CD4-positive, alpha-beta T cell treated with Interferon gamma for 1 hour (primary cell): ENCODE data around the gene C17orf58.
A peak's percentile ranks its signal among the peaks of the same experiment; 100 is the strongest.
"Not testable (repeated sequence)": the region's sequence is repeated elsewhere in the genome, so short reads cannot be mapped to it uniquely, and the experiment has no call there.

Experiments
- DNase-seq: peaks from one replicate; pipeline ENCODE4 v3.0.0-alpha.2; 2020

The C17orf58 gene

GRCh38 chr17:67996301-67997171 is at the start of gene C17orf58:
TSS of gene C17orf58 (minus strand) at chr17:67996469. CDS start at chr17:67996198, 271 bp downstream.
- not testable (repeated sequence) for DNase-seq

GRCh38 chr17:68036304-68037147 is 40.3 kb upstream of the C17orf58 start:
- no peak for DNase-seq

GRCh38 chr17:68035523-68036303 is 39.4 kb upstream of the C17orf58 start, which contains the start of gene KPNA2:
TSS of gene KPNA2 (plus strand) at chr17:68035735. CDS start at chr17:68037133, 1,398 bp downstream.
- peak; percentile 94 for DNase-seq

- DNase-seq, result no peak
Observed at GRCh38 chr17:68035131-68035522, 38.9 kb upstream of the C17orf58 start.

- no peak for DNase-seq
Observed at GRCh38 chr17:68034452-68034776, 38.1 kb upstream of the C17orf58 start.

- no peak for DNase-seq
Observed at GRCh38 chr17:68033636-68034451, 37.6 kb upstream of the C17orf58 start.

GRCh38 chr17:68029512-68030215 is 33.4 kb upstream of the C17orf58 start:
- no peak for DNase-seq

GRCh38 chr17:68022547-68022946 is 26.3 kb upstream of the C17orf58 start:
- DNase-seq, result not testable (repeated sequence)

GRCh38 chr17:68021963-68022362 is 25.7 kb upstream of the C17orf58 start:
- DNase-seq, result no peak

- not testable (repeated sequence) for DNase-seq
Observed at GRCh38 chr17:68020791-68021190, 24.5 kb upstream of the C17orf58 start.

- no peak for DNase-seq
Observed at GRCh38 chr17:68020409-68020756, 24.1 kb upstream of the C17orf58 start.

GRCh38 chr17:68019675-68020408 is 23.6 kb upstream of the C17orf58 start:
- DNase-seq, result peak; percentile 96

GRCh38 chr17:68019336-68019674 is 23.0 kb upstream of the C17orf58 start:
- no peak for DNase-seq

GRCh38 chr17:68018493-68018892 is 22.2 kb upstream of the C17orf58 start:
- DNase-seq, result not testable (repeated sequence)

GRCh38 chr17:68016838-68017237 is 20.6 kb upstream of the C17orf58 start:
- no peak for DNase-seq

- DNase-seq, result no peak
Observed at GRCh38 chr17:68015081-68015723, 18.9 kb upstream of the C17orf58 start.

- DNase-seq, result no peak
Observed at GRCh38 chr17:68013385-68013784, 17.1 kb upstream of the C17orf58 start.

- peak; percentile 39 for DNase-seq
Observed at GRCh38 chr17:68011199-68011665, 15.0 kb upstream of the C17orf58 start.

GRCh38 chr17:68006797-68007196 is 10.5 kb upstream of the C17orf58 start:
- no peak for DNase-seq

GRCh38 chr17:68004201-68004600 is 7.9 kb upstream of the C17orf58 start:
- DNase-seq, result no peak
